Activated naive CD4-positive, alpha-beta T cell treated with anti-CD3 and anti-CD28 coated beads for 36 hours (primary cell): Measurements from ENCODE around the gene TLE6. TPM values are rescaled to one million over a fixed set of nuclear protein-coding genes. Genes with fewer than 3 reads are reported as not detected.

Experiments used
- CTCF ChIA-PET: fragments of 350-600 bp; sonication (Branson Sonifier 250); formaldehyde crosslinking; loops from one replicate; lab custom pipeline; 2021; ENCODE audit warnings: antibody characterized with exemption; lab: Charles Lee
- DNase-seq: peaks from one replicate; pipeline ENCODE4 v3.0.0-alpha.2; 2020
- H3K27ac Mint-ChIP-seq: one replicate; pipeline ENCODE4 v1.8.0; 2021; ENCODE audit warnings: mild to moderate bottlenecking, mixed read lengths
- H3K27me3 Mint-ChIP-seq: one replicate; pipeline ENCODE4 v1.8.0; 2021; ENCODE audit warnings: low read depth, mixed read lengths
- H3K36me3 Mint-ChIP-seq: one replicate; pipeline ENCODE4 v1.8.0; 2021; ENCODE audit warnings: low read depth, mixed read lengths
- H3K4me1 Mint-ChIP-seq: one replicate; pipeline ENCODE4 v1.8.0; 2021; ENCODE audit warnings: low read depth, mixed read lengths
- H3K4me3 Mint-ChIP-seq: one replicate; pipeline ENCODE4 v1.8.0; 2021; ENCODE audit warnings: mild to moderate bottlenecking, moderate library complexity, mixed read lengths
- H3K9me3 Mint-ChIP-seq: one replicate; pipeline ENCODE4 v1.8.0; 2021; ENCODE audit warnings: mixed read lengths
- intact Hi-C: fragments of 100-400 bp; cut with micrococcal nuclease; formaldehyde crosslinking; loops from one replicate; pipeline ENCODE4 v1.15.1; 2023
- total RNA-seq, 2 experiments: library from RNA; stranded (reverse); gene quantifications; one replicate each; pipeline ENCODE4 v1.2.3, GENCODE V29; 2021

TLE6 gene
- total RNA-seq, 2 experiments from 2014 or later = 0.52 to 1.6 TPM

GRCh38 chr19:2977746-2978138, 378 bp downstream of the TLE6 start:
- intact Hi-C loops = loop anchor here (1.0 to 2.0 kb wide), 3 partner anchors 27 to 156 kb away; no protein-coding TSS in a partner anchor
- Mint-ChIP-seq H3K4me1 (peaks cover 15% of the 10 kb centered on the region), H3K4me3 (peak overlapping the region; percentile 25), H3K27ac (no peak overlapping the region), H3K36me3 (no peaks in the 10 kb centered on the region), H3K27me3 (peaks cover 8% of the 10 kb centered on the region), H3K9me3 (no peaks in the 10 kb centered on the region)
- no peak for DNase-seq
- CTCF ChIA-PET = interaction anchor here (0.7 to 1.6 kb wide), 6 partner anchors 15 to 131 kb away, joined by 3 to 4 read pairs (median 3); no protein-coding TSS in a partner anchor

GRCh38 chr19:2978166-2978767, 903 bp downstream of the TLE6 start:
- Mint-ChIP-seq H3K4me3 (no peak overlapping the region), H3K27ac (no peak overlapping the region), H3K9me3 (no peaks in the 10 kb centered on the region), H3K4me1 (peaks cover 16% of the 10 kb centered on the region), H3K27me3 (peaks cover 11% of the 10 kb centered on the region), H3K36me3 (no peaks in the 10 kb centered on the region)
- intact Hi-C loops = no loop called here
- DNase-seq = no peak
- CTCF ChIA-PET = interaction anchor here (1.1 to 1.2 kb wide), 2 partner anchors 26 to 131 kb away, joined by 3 read pairs; no protein-coding TSS in a partner anchor

- intact Hi-C loops = no loop called here
- Mint-ChIP-seq H3K27ac (no peak overlapping the region), H3K36me3 (no peaks in the 10 kb centered on the region), H3K4me1 (peaks cover 18% of the 10 kb centered on the region), H3K27me3 (peaks cover 14% of the 10 kb centered on the region), H3K9me3 (no peaks in the 10 kb centered on the region), H3K4me3 (no peak overlapping the region)
- CTCF ChIA-PET = no interaction called here
- DNase-seq = no peak
These were observed 1.4 kb downstream of the TLE6 start for GRCh38 chr19:2978772-2979171.

DNA sequence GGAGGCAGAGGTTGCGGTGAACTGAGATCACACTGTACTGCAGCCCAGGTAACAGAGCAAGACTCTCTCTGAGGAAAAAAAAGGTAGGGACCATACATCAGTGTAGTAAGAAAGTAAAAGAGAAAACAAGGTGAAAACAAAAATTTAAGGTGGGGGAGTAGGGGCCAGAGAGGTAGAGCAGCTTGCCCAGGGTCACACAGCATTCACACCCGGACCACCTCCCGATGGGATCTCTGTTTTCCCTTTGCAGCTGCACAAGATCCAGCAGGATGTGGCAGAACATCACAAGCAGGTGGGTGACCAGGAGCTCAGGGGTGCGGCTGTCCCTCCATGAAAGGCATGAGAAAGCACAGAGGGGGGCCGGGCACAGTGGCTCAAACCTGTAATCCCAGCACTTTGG, 4.5 kb downstream of the TLE6 start:
- Mint-ChIP-seq H3K36me3 (no peaks in the 10 kb centered on the region), H3K9me3 (no peaks in the 10 kb centered on the region), H3K4me3 (no peak overlapping the region), H3K4me1 (peaks cover 6% of the 10 kb centered on the region), H3K27ac (no peak overlapping the region), H3K27me3 (peaks cover 12% of the 10 kb centered on the region)
- no peak for DNase-seq
- CTCF ChIA-PET = interaction anchor here (0.5 kb wide), 1 partner anchor 22 kb away, joined by 4 read pairs; no protein-coding TSS in a partner anchor
- intact Hi-C loops = no loop called here

GRCh38 chr19:2982561-2982960, 5.2 kb downstream of the TLE6 start:
- Mint-ChIP-seq H3K4me3 (no peak overlapping the region), H3K4me1 (peaks cover 3% of the 10 kb centered on the region), H3K9me3 (no peaks in the 10 kb centered on the region), H3K27ac (no peak overlapping the region), H3K27me3 (peaks cover 12% of the 10 kb centered on the region), H3K36me3 (no peaks in the 10 kb centered on the region)
- intact Hi-C loops = no loop called here
- CTCF ChIA-PET = no interaction called here
- DNase-seq = no peak

DNA sequence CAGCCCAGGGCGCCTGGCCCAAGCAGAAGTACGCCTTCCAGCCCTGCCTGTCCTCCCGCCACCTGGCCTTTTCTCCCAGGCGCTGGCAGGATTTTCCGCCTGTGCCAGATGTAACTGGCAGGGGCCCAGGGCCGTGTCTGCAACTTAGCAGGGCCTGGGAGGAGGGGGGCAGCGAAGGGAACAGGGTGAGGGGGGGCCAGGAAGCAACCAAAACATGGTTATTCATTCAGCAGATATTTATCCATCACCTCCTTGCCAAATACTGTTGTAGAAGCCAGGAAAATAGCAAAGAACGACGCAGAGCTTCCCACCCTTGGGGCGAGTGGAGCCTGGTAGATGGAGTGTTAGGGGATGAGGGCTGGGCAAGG, 5.6 kb downstream of the TLE6 start:
- peaks cover 12% of the 10 kb centered on the region for H3K27me3 Mint-ChIP-seq
- no peak overlapping the region for H3K27ac Mint-ChIP-seq
- DNase-seq = no peak
- H3K9me3 Mint-ChIP-seq = no peaks in the 10 kb centered on the region
- peaks cover 3% of the 10 kb centered on the region for H3K4me1 Mint-ChIP-seq
- intact Hi-C loops = no loop called here
- CTCF ChIA-PET = no interaction called here
- no peaks in the 10 kb centered on the region for H3K36me3 Mint-ChIP-seq
- no peak overlapping the region for H3K4me3 Mint-ChIP-seq

DNA sequence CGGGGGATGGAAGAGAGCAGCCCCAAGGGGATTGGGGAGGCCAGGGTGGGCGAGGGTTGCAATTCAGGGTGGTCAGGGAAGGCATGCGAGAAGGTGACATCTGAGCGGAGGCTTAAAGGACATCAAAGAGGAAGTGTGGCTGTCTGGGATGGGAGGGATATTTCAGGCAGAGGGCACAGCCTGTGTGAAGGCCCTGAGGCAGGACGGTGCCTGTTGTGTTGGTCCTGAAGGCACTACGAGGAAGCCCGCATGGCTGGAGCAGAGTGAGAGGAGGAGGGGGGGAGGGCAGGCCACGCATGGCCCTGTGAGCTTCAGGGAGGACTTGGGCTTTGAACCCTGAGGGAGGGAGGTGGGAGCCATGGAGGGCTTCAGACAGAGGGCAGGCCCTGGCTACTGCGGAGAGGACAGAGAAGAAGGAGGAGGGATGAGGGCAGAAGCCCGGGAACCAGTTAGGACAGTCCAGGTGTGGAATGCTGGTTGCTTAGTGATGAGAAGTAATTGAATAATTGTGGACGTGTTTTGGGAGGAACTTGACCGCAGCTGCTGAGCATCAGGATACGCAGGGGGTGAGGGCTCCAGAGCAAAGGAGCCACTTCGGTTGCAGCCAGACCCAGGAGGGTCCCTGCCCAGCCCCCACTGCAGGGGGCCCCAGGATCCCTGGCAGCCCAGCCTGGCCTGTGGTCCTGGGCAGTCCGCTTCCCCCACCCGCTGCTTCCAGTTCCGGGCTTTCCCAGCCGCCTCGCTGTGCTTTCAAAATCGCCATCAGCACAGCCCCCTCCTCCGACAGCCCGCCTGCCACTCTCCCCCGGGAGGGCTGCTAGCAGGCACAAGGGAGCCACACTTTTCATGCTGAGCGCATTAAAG, 6.2 kb downstream of the TLE6 start:
- no peak overlapping the region for H3K27ac Mint-ChIP-seq
- intact Hi-C loops = no loop called here
- DNase-seq = no peak
- peaks cover 3% of the 10 kb centered on the region for H3K4me1 Mint-ChIP-seq
- CTCF ChIA-PET = no interaction called here
- no peak overlapping the region for H3K4me3 Mint-ChIP-seq
- H3K9me3 Mint-ChIP-seq = no peaks in the 10 kb centered on the region
- peaks cover 12% of the 10 kb centered on the region for H3K27me3 Mint-ChIP-seq
- H3K36me3 Mint-ChIP-seq = no peaks in the 10 kb centered on the region

DNA sequence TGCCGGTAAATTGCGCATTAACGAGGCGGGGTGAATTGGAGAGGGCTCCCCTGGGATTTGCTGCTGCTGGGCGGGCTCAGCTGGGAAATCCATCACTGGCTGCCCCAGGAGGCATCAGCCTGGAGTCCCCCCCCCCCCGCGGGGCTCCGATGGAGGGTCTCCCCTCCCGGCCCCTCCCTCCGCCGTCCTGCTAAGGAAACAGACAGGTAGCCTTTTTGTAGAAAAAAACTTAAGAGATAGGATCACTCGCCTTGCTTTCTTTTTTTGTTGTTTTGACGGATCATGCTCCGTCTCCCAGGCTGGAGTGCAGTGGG, 6.8 kb downstream of the TLE6 start:
- H3K36me3 Mint-ChIP-seq = no peaks in the 10 kb centered on the region
- no peak overlapping the region for H3K4me3 Mint-ChIP-seq
- no peaks in the 10 kb centered on the region for H3K9me3 Mint-ChIP-seq
- DNase-seq = no peak
- H3K27me3 Mint-ChIP-seq = peaks cover 12% of the 10 kb centered on the region
- H3K4me1 Mint-ChIP-seq = peaks cover 3% of the 10 kb centered on the region
- no peak overlapping the region for H3K27ac Mint-ChIP-seq
- CTCF ChIA-PET = no interaction called here
- intact Hi-C loops = no loop called here

GRCh38 chr19:2986951-2987524, 9.7 kb downstream of the TLE6 start:
- Mint-ChIP-seq H3K27me3 (peaks cover 8% of the 10 kb centered on the region), H3K9me3 (no peaks in the 10 kb centered on the region), H3K4me1 (peaks cover 3% of the 10 kb centered on the region), H3K27ac (no peak overlapping the region), H3K36me3 (no peaks in the 10 kb centered on the region), H3K4me3 (no peak overlapping the region)
- CTCF ChIA-PET = no interaction called here
- no peak for DNase-seq
- intact Hi-C loops = no loop called here

DNA sequence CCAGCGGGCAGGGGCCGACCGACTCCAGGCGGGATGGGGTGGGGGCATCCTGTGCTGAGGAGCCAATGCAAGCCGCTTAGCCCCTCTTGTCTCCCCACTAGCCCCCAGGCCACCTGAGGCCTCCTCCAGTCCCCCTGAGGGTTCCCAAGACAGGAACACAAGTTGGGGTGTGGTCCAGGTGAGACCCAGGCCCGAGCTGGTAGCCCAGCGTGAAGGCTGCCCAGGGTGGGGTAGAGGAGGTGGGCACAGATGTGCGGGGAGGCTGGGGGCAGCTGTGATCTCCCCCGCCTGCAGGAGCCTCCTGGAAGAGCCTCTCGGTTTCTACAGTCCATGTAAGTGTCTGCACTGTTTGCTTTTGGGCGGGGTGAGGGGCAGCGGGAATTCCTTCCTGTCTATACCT, 10.4 kb downstream of the TLE6 start:
- intact Hi-C loops = no loop called here
- peaks cover 8% of the 10 kb centered on the region for H3K27me3 Mint-ChIP-seq
- H3K4me1 Mint-ChIP-seq = peaks cover 3% of the 10 kb centered on the region
- H3K27ac Mint-ChIP-seq = no peak overlapping the region
- H3K36me3 Mint-ChIP-seq = no peaks in the 10 kb centered on the region
- no peaks in the 10 kb centered on the region for H3K9me3 Mint-ChIP-seq
- CTCF ChIA-PET = no interaction called here
- H3K4me3 Mint-ChIP-seq = no peak overlapping the region
- DNase-seq = no peak

DNA sequence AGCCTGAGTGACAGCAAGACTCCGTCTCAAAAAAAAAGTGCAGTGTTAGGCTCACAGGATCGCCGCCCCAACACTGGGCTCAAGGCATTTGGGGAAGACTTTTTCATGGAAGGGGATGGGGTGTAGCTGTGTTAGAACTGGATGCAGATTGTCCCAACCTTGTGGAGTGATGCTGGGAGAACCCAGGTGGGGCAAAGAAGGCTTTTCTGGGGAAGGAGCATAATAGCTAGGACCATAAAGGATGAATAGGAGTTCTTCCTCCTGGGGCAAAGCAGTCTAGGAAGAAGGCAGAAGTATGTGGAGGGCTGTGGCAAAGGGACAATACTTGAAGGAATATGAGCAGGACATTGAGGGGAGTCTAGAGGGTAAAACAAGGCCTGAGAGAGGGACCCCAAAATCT, 11.2 kb downstream of the TLE6 start:
- Mint-ChIP-seq H3K27me3 (peaks cover 2% of the 10 kb centered on the region), H3K27ac (no peak overlapping the region), H3K36me3 (no peaks in the 10 kb centered on the region), H3K4me1 (no peaks in the 10 kb centered on the region), H3K9me3 (no peaks in the 10 kb centered on the region), H3K4me3 (no peak overlapping the region)
- intact Hi-C loops = no loop called here
- CTCF ChIA-PET = no interaction called here
- no peak for DNase-seq

GRCh38 chr19:2989236-2989946, 12.0 kb downstream of the TLE6 start:
- Mint-ChIP-seq H3K27ac (no peak overlapping the region), H3K27me3 (peaks cover under 1% of the 10 kb centered on the region), H3K4me3 (no peak overlapping the region), H3K36me3 (no peaks in the 10 kb centered on the region), H3K9me3 (no peaks in the 10 kb centered on the region), H3K4me1 (no peaks in the 10 kb centered on the region)
- intact Hi-C loops = no loop called here
- no peak for DNase-seq
- CTCF ChIA-PET = no interaction called here
